ENCODE measurements around the gene ETV4.
"Not testable (repeated sequence)": the region's sequence is repeated elsewhere in the genome, so short reads cannot be mapped to it uniquely, and the experiment has no call there.

Gene ETV4

GRCh38 chr17:43509440-43509839 lies 36.7 kb downstream of the ETV4 start:
- not testable (repeated sequence) for DNase-seq

DNA sequence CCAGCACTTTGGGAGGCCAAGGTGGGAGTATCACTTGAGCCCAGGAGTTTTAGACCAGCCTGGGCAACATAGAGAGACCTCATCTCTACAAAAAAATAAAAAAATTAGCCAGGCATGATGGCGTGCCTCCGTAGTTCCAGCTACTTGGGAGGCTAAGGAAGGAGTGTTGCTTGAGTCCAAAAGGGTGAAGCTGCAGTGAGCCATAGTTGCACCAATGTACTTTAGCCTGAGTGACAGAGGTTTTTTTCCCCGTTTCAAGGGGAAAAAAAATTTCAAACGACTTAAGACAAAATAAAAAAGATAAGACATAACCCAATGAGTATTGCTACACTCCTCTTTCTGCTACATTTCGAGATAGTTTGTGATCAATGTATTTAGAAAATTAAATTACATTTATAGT lies 55.5 kb downstream of the ETV4 start:
- DNase-seq = no peak

GRCh38 chr17:43483674-43484551 lies 62.2 kb downstream of the ETV4 start, which contains the start of gene DHX8:
Gene DHX8 (plus strand): TSS chr17:43483975. CDS start chr17:43484038, 63 bp downstream.
- DNase-seq = peak; percentile 100

DNA sequence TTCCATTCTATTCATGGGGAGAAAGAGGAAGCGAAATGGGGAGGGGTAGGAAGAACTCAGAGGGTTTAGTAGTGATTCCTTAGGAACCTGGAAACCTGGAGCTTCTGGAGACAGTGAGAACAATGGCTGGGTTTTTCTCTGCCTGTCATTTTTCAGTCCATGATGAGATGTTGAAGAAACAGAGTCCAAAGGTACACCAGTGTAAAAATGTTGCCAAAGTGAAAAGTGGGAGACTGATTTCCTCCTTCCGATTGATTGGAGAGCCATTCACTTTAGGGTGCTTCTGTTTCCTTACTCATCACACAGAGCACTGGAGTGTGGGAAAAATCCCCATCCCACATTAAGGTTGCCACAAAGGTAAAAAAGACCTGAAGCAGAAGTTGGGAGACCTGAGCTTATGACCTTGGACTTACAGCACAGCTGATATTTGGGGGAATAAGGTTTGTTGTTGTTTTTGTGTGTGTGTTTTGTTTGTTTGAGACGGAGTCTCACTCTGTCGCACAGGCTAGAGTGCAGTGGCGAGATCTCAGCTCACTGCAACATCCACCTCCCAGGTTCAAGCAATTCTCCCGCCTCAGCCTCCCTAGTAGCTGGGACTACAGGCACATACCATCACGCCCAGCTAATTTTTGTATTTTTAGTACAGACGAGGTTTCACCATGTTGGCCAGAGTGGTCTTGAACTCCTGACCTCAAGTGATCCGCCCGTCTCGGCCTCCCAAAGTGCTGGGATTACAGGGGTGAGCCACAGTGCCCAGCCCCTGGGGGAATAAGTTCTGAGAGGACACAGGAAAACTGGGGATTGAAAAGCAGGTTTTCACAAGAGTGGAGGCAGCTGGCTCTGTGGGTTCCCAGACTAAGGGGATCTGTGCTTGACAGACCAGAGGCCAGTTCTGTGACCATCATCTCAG lies 63.8 kb downstream of the ETV4 start:
- no peak for DNase-seq

GRCh38 chr17:43479948-43480347 lies 66.2 kb downstream of the ETV4 start:
- no peak for DNase-seq
